GM18907 (cell line): Measurements from ENCODE around the gene TRIOBP.
"Not testable (repeated sequence)": the region's sequence is repeated elsewhere in the genome, so short reads cannot be mapped to it uniquely, and the experiment has no call there.

Experiments
- ATAC-seq: cut with Tn5 transposase; IDR thresholded peaks from one replicate; pipeline ENCODE4 v1.9.1; 2021; ENCODE audit warnings: mild to moderate bottlenecking, moderate library complexity; ENCODE audit not compliant: unreplicated experiment

Gene TRIOBP

DNA sequence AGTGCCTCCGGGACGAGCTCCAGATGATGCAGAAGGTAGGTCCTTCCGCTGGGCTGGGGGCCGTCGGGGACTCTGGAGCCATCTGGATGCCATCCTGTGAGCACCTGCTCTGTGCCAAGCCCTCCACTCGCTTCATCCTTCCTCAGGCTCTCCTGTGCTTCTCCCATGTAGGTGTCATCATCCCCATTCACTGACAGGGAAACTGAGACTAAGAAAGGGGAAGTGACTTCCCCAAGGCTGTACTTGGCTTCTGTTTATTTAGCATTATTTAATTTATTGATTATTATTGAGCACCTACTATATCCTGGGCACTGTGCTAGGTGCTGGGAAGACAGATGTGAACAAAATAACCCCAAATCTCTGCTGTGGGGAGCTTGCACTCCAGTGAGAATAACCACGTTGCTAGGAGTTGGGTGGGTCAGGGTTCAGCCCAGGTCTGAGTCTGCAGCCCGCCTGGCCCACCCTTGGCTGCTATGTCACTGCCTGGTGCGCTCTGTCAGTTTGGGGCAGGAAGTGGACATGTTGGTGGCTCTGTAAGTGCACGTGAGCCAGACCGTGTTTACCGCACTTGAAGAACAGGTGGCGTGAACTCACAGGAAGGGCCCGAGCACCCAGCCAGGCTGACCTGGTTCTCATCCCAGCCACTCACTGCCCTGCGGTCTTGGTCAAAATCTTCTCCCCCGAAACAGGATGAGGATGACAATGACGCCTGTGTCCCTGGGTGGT, 75.0 kb downstream of the TRIOBP start:
- ATAC-seq = no peak

DNA sequence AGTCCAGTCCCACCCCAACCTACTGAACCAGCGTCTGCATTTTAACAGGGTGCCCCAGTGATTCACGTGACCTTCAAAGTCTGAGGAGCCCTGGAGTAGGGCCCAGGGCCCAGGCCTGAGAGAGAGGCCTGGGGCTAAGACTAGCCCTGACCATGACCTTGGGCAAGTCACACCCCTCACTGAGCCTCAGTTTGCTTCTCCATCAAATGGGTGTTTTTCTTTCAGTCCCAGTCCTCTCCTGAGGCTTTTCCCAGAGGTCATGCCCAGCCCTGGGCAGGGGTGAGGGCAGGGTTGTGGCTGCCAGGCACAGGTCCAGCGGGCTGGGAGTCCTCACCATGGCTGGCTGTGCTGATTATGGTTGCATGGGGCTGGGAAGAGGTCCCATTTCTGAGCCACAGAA, 77.9 kb downstream of the TRIOBP start:
- no peak for ATAC-seq

- no peak for ATAC-seq
Measured at GRCh38 chr22:37775785-37776638, 79.2 kb downstream of the TRIOBP start.

DNA sequence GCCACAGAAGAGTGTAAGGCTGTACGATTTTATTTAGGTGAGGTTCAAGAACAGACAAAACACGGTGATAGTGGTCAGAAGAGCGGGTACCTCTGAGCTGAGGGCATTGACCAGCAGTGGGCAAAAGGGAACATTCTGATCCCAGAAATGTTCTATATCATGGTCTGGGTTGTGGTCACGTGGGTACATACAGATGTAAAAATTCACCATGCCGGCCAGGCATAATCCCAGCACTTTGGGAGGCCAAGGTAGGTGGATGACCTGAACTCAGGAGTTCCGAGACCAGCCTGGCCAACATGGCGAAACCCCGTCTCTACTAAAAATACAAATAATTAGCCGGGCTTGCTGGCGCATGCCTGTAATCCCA, 79.8 kb downstream of the TRIOBP start:
- ATAC-seq = no peak

DNA sequence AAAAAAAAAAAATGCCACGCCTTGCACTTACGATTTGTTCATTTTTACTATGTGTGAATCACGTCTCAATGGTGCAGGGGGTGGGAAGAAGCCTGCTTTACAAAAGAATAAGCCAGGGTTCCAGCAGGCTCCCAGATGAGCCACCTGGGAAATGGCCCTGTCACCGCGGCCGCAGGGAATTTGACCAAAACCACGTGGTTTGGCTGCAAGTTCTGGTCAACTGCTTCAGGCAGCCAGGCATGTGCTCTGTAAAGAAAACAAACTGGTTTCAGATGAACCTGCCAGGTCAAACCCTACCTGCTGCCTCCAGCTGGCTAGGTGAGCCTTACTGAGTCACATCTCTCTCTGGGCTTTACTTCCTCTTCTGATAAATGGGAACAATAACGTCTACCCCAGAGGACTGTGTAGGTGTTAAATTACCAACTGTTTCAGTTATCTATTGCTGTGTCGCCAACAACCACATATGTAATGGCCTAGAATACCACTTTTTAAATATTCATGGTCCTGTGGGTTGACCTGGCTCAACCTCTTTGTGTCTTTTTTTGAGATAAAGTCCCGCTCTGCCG, 80.4 kb downstream of the TRIOBP start:
- no peak for ATAC-seq

DNA sequence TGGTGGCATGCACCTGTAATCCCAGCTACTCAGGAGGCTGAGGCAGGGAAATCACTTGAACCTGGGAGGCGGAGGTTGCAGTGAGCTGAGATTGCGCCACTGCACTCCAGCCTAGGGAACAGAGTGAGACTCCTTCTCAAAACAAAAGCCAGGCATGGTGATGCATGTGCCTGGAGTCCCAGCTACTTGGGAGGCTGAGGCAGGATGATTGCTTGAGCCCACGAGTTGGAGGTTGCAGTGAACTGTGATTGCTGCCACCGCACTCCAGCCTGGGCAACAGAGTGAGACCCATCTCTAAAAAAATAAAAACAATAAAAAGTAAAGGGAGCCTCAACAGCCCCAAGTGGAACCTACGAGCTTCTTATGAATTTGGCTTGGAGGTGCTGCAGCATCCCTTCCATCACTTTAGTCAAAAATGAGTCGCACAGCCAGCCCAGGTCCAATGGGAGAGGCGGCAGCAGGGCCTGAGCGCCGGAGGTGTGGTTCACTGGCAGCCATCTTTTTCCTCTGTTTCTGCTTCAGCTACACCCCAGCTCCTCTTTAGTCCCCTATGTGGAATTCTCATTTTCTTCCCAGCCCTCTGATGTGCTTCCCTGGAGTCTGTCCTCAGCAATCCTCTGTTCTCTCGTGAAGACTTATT, 81.6 kb downstream of the TRIOBP start:
- no peak for ATAC-seq

GRCh38 chr22:37781434-37782059, 84.7 kb downstream of the TRIOBP start:
- ATAC-seq = no peak

- no peak for ATAC-seq
Measured at GRCh38 chr22:37782340-37783168, 85.7 kb downstream of the TRIOBP start.

DNA sequence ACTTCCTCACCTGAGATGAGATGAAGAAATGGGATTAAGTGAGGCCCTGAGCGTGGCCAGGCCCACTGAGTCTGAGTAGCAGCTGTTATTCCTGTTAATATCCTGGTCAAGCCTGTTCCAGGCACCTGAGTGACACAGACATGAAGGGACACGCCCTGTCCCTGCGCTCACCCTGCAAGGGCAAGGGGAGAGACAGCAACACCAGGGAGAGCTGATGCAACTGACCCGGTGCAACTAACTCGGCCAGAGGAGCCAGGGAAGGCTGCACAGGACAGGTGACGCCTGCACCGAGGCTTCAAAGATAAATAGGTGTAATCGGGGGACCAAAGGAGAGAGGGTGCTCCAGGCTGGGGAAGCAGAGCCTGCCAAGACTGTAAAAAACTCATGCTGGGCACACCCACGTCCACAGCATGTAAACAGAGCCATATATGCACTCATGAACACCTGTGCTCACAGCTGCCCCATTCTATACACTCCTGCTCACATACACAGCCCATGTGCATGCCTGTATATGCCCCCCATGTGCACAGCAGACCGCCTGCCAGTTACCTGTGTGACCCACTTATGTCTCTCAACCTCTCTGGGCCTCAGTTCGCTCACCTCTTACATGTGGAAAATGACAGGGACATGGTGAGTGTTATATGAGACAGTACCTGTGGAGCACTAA, 88.1 kb downstream of the TRIOBP start:
- no peak for ATAC-seq

- ATAC-seq = no peak
Measured at GRCh38 chr22:37790234-37790633, 93.4 kb downstream of the TRIOBP start.

- ATAC-seq = no peak
Measured at GRCh38 chr22:37792494-37792893, 95.6 kb downstream of the TRIOBP start.

GRCh38 chr22:37794376-37794775, 97.5 kb downstream of the TRIOBP start:
- no peak for ATAC-seq

DNA sequence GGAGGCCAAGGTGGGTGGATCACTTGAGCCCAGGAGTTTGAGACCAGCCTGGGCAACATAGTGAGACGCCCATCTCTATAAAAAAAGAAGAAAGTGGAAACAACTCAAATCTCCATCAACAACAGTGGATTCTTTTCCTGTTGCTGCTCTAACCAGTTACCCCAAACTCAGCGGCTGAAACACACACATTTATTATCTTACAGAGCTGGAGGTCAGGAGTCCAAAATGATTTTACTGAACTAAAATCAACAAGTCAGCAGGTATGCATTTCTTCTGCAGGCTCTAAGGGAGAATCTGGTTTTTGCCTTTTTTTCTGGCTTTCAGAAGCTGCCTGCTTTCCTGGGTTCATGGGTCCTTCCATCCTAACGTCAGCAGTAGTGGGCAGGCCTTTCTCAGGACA, 99.2 kb downstream of the TRIOBP start:
- no peak for ATAC-seq

DNA sequence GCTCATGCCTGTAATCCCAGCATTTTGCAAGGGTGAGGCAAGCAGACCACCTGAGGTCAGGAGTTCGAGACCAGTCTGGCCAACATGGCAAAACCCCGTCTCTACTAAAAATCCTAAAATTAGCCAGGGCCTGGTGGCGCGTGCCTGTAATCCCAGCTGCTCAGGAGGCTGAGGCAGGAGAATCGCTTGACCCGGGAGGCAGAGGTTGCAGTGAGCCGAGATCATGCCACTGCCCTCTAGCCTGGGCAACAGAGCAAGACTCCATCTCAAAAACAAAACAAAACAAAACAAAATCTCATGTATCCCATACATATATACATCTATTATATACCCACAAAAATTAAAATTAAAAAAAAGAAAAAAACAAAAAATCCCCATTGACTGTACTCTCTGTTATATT, 100.4 kb downstream of the TRIOBP start:
- ATAC-seq = not testable (repeated sequence)

- ATAC-seq = no peak
Measured at GRCh38 chr22:37797874-37798500, 101.1 kb downstream of the TRIOBP start.

DNA sequence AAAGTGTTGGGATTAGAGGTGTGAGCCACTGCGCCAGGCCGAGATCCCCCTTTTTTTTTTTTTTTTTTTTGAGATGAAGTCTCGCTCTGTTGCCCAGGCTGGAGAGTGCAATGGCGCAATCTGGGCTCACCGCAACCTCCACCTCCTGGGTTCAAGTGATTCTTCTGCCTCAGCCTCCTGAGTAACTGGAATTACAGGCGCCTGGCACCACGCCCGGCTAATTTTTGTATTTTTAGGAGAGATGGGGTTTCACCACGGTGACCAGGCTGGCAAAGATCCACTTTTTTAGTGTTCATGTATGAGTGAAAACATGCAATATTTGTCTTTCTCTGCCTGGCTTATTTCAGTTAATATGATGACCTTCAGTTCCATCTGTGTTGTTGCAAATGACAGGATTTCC, 103.1 kb downstream of the TRIOBP start:
- ATAC-seq = not testable (repeated sequence)

DNA sequence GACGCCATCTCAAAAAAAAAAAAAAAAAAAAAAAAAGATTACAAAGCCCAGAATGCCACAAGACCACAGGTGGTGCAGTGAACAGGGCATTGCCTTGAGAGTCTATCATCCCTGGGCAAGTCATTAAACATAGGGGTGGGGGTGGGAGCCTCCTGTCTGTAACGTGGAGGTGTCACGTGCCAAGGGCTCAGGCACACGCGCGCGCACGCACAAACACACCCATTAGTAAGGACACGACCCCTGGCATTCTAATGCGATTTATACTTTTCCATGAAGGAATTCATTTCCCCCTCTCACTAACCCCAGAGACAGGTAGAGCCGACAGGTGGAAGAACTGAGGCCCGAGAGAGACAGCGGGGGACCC, 105.1 kb downstream of the TRIOBP start:
- no peak for ATAC-seq

- ATAC-seq = no peak
Measured at GRCh38 chr22:37802310-37803194, 105.7 kb downstream of the TRIOBP start.
